Adrenal gland (tissue), 5 donors: ENCODE measurements around the gene CNTN5.

Experiments used
- CTCF ChIP-seq, 6 experiments: fragments of 450-650 bp in 4 of 6; fragments of 200-600 bp in 2 of 6; sonication (generic) in 1 of 6; IDR thresholded peaks; 1 replicate in 5 of 6; 2 replicates in 1 of 6; pipeline versions ENCODE4 v1.5.1 to v1.8.0; 2016 to 2021; ENCODE audit warnings: antibody characterized with exemption in 6 of 6, mild to moderate bottlenecking in 2 of 6, moderate library complexity in 1 of 6
- POLR2A ChIP-seq, 2 donors: fragments of 450-650 bp; IDR thresholded peaks; one replicate each; pipeline ENCODE4 v1.6.1; 2017; ENCODE audit warnings: antibody characterized with exemption in 2 of 2, mild to moderate bottlenecking in 2 of 2, moderate library complexity in 1 of 2
- donor health status: DM: no; HTN: no; CAD: no.

DNA sequence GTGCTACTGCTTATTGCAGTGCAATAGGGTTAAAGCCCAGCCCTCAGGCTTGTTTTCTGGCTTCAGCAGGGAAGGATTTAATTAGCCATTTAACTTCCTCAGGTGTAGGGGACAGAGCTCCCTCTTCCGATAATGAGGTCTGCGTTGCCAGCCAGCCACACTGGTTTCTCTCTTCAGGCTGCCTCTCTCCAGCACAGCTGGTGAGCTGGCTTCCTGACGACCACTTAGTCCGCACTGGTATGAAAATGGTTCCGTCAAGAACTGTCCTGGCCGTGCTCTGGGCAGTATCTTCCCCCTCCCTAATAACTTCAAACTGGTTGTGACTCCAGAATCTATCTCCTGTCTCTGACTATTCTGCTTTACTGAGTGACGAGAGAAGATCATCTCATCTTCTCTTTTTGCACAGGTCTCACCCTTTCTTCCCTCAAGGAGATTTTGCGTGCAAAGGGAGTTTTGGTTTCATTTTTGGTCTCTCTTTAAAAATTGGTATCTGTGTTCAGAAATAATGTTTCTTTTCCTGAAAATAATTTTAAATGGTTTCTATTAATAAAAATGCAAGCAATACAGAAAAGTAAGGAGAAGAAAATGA is 49.2 kb downstream of the CNTN5 start:
- TF ChIP-seq POLR2A (IDR thresholded peaks at IDR 0.05) (no peak), CTCF (IDR thresholded peaks at IDR 0.05) (no peak)
